GM23338 (cell line): ENCODE measurements around the gene DYRK1A. TPM values are rescaled to one million over a fixed set of nuclear protein-coding genes. Genes with fewer than 3 reads are reported as not detected.
A peak's percentile ranks its signal among the peaks of the same experiment; 100 is the strongest.

Experiments used
- ATAC-seq: fragments of 200-7000 bp; cut with Tn5 transposase; 3 replicates; pipeline ENCODE4 v1.9.1; 2020
- DNase-seq: peaks from one replicate; pipeline ENCODE4 v3.0.0-alpha.2; 2015; ENCODE audit warnings: low spot score
- H2AFZ ChIP-seq: fragments of 200-600 bp; sonication (generic); 2 replicates; pipeline ENCODE4 v1.8.0; 2016; ENCODE audit warnings: antibody characterized with exemption, mild to moderate bottlenecking, moderate library complexity
- H3F3A ChIP-seq: fragments of 200-600 bp; sonication (generic); replicated peaks from 2 replicates; pipeline ENCODE4 v1.8.0; 2017; ENCODE audit warnings: antibody characterized with exemption, mixed run types, low read depth
- H3K27ac ChIP-seq: fragments of 200-600 bp; sonication (generic); 2 replicates; pipeline ENCODE4 v1.6.1; 2016; ENCODE audit warnings: low read depth
- H3K27me3 ChIP-seq: fragments of 200-600 bp; sonication (generic); 2 replicates; pipeline ENCODE4 v1.8.0; 2016; ENCODE audit warnings: mild to moderate bottlenecking, mixed run types, moderate library complexity; ENCODE audit not compliant: insufficient read depth
- H3K36me3 ChIP-seq: fragments of 200-600 bp; sonication (generic); 2 replicates; pipeline ENCODE4 v1.8.0; 2016; ENCODE audit warnings: mild to moderate bottlenecking; ENCODE audit not compliant: insufficient read depth
- H3K4me1 ChIP-seq: fragments of 200-600 bp; sonication (generic); 2 replicates; pipeline ENCODE4 v1.8.0; 2016; ENCODE audit warnings: mild to moderate bottlenecking, moderate library complexity; ENCODE audit not compliant: insufficient read depth
- H3K4me2 ChIP-seq: fragments of 200-600 bp; sonication (generic); 2 replicates; pipeline ENCODE4 v1.7.1; 2017; ENCODE audit warnings: mixed run types
- H3K4me3 ChIP-seq: fragments of 200-600 bp; sonication (generic); 2 replicates; pipeline ENCODE4 v1.6.1; 2016; ENCODE audit warnings: mixed run types
- H3K79me2 ChIP-seq: fragments of 200-600 bp; sonication (generic); replicated peaks from 2 replicates; pipeline ENCODE4 v1.8.0; 2017; ENCODE audit warnings: mild to moderate bottlenecking; ENCODE audit not compliant: insufficient read depth
- H3K9me2 ChIP-seq: fragments of 200-600 bp; sonication (generic); 2 replicates; pipeline ENCODE4 v1.8.0; 2017; ENCODE audit not compliant: insufficient read depth
- H4K20me1 ChIP-seq: fragments of 200-600 bp; sonication (generic); replicated peaks from 2 replicates; pipeline ENCODE4 v1.8.0; 2017; ENCODE audit warnings: mild to moderate bottlenecking; ENCODE audit not compliant: insufficient read depth
- H3K27ac Mint-ChIP-seq: 2 replicates; pipeline ENCODE4 v1.8.0; 2020; ENCODE audit warnings: inconsistent platforms, mild to moderate bottlenecking, moderate library complexity, mixed read lengths
- H3K27me3 Mint-ChIP-seq: 3 replicates; pipeline ENCODE4 v1.8.0; 2022; ENCODE audit warnings: low read depth, mild to moderate bottlenecking, moderate library complexity, mixed read lengths, inconsistent platforms; ENCODE audit not compliant: insufficient read depth, poor library complexity
- H3K36me3 Mint-ChIP-seq: 3 replicates; pipeline ENCODE4 v1.8.0; 2021; ENCODE audit warnings: low read depth, mild to moderate bottlenecking, inconsistent platforms, moderate library complexity, mixed read lengths
- H3K4me1 Mint-ChIP-seq: 3 replicates; pipeline ENCODE4 v1.8.0; 2020; ENCODE audit warnings: mild to moderate bottlenecking, inconsistent platforms, mixed read lengths
- H3K4me3 Mint-ChIP-seq: 3 replicates; pipeline ENCODE4 v1.8.0; 2021; ENCODE audit warnings: moderate library complexity, mild to moderate bottlenecking, inconsistent platforms, mixed read lengths
- H3K9me3 Mint-ChIP-seq: 3 replicates; pipeline ENCODE4 v1.8.0; 2020; ENCODE audit warnings: moderate library complexity, mild to moderate bottlenecking, inconsistent platforms, mixed read lengths
- CREB1 ChIP-seq: fragments of 250-450 bp; sonication (Bioruptor Pico); IDR thresholded peaks from 2 replicates; pipeline ENCODE4 v1.5.0; 2020; ENCODE audit warnings: low read depth, mild to moderate bottlenecking, moderate library complexity
- ETS1 ChIP-seq: IDR thresholded peaks from 2 replicates; pipeline ENCODE4 v1.6.1; 2016; ENCODE audit warnings: antibody characterized with exemption
- EZH2phosphoT487 ChIP-seq: fragments of 200-600 bp; sonication (generic); IDR thresholded peaks from one replicate; pipeline ENCODE4 v1.8.1; 2018; ENCODE audit warnings: antibody characterized with exemption; ENCODE audit not compliant: unreplicated experiment
- JUNB ChIP-seq: IDR thresholded peaks from one replicate; pipeline ENCODE4 v1.6.1; 2016; ENCODE audit warnings: antibody characterized with exemption; ENCODE audit not compliant: unreplicated experiment
- NANOG ChIP-seq: IDR thresholded peaks from 2 replicates; pipeline ENCODE4 v1.6.1; 2016; ENCODE audit warnings: antibody characterized with exemption, borderline replicate concordance
- POLR2AphosphoS5 ChIP-seq: IDR thresholded peaks from 2 replicates; pipeline ENCODE4 v1.6.1; 2016; ENCODE audit warnings: antibody characterized with exemption, low read depth
- STAT1 ChIP-seq: IDR thresholded peaks from one replicate; pipeline ENCODE4 v1.6.1; 2016; ENCODE audit warnings: antibody characterized with exemption; ENCODE audit not compliant: unreplicated experiment
- ZNF462 ChIP-seq: fragments of 250-450 bp; sonication (Bioruptor Pico); IDR thresholded peaks from 2 replicates; pipeline ENCODE4 v1.5.0; 2020; ENCODE audit warnings: mild to moderate bottlenecking, moderate library complexity
- polyA plus RNA-seq: library from polyadenylated mRNA; unstranded; fragments of >200 nt; fragmentation: Nextera tagmentation; extraction: Ambion mirVana; gene quantifications from 2 replicates; pipeline ENCODE4 v1.2.1, GENCODE V29; 2016
- total RNA-seq: library from RNA; depleted of rRNA; stranded (reverse); fragments of >200 nt; shearing (Covaris generic); gene quantifications from 2 replicates; pipeline ENCODE4 v1.2.3, GENCODE V29; 2014

DYRK1A gene
- total and polyA plus RNA-seq, 2 experiments from 2014 or later = 10.3 to 84.7 TPM

GRCh38 chr21:37430184-37430821 is 63.7 kb downstream of the DYRK1A start (continued):
- TF ChIP-seq JUNB = no peak
- TF ChIP-seq ZNF462 (CRISPR knock-in tag) = no peak

GRCh38 chr21:37431243-37431642 is 64.7 kb downstream of the DYRK1A start:
- Mint-ChIP-seq H3K4me3 (no peak overlapping the region), H3K4me1 (peaks cover 47% of the 10 kb centered on the region), H3K36me3 (peaks cover 20% of the 10 kb centered on the region), H3K27ac (peak overlapping the region; percentile 56; the same call in 1 of the 2 replicates), H3K9me3 (peaks cover 1% of the 10 kb centered on the region; the same call in 2 of the 3 replicates), H3K27me3 (peaks cover 2% of the 10 kb centered on the region)
- Histone ChIP-seq H3K79me2 (peaks cover 94% of the 10 kb centered on the region), H3K27ac (peak overlapping the region; percentile 14; the same call in 1 of the 2 replicates), H3K27me3 (no peaks in the 10 kb centered on the region), H4K20me1 (peaks cover 11% of the 10 kb centered on the region; the same call in 1 of the 2 replicates), H3K4me3 (no peak overlapping the region), H3K9me2 (no peaks in the 10 kb centered on the region), H3K36me3 (no peaks in the 10 kb centered on the region), H3F3A (no peaks in the 10 kb centered on the region), H3K4me2 (0 out of 2 replicates have a peak overlapping the region, but pooled peaks have one; percentile 15), H2AFZ (no peak overlapping the region), H3K4me1 (peaks cover 37% of the 10 kb centered on the region)
- DNase-seq (peak; percentile 35), ATAC-seq (peak; percentile 19; the same call in 2 of the 3 replicates)
- TF ChIP-seq STAT1 (no peak), POLR2AphosphoS5 (no peak), ETS1 (no peak), CREB1 (CRISPR knock-in tag) (no peak), EZH2phosphoT487 (no peak), ZNF462 (CRISPR knock-in tag) (no peak), NANOG (no peak)
